Neural cell (in vitro differentiated cells): ENCODE results near the gene UFD1.

Experiments used
- EZH2 ChIP-seq: fragments of 200-600, 300-800 bp; shearing (Covaris generic), sonication (generic); IDR thresholded peaks from 2 replicates; pipeline ENCODE4 v1.6.1; 2014; ENCODE audit warnings: antibody characterized with exemption, low read length, borderline replicate concordance, mild to moderate bottlenecking; ENCODE audit not compliant: insufficient read depth, poor library complexity, severe bottlenecking
- POLR2AphosphoS5 ChIP-seq: IDR thresholded peaks from 2 replicates; pipeline ENCODE4 v1.6.1; 2012
- TF ChIP-seq, protein P1 (sequence below): fragments of 450-650 bp; IDR thresholded peaks from 2 replicates; pipeline ENCODE4 v1.5.1; 2014; ENCODE audit warnings: antibody characterized with exemption, mild to moderate bottlenecking, moderate library complexity; ENCODE audit not compliant: poor library complexity, severe bottlenecking

DNA sequence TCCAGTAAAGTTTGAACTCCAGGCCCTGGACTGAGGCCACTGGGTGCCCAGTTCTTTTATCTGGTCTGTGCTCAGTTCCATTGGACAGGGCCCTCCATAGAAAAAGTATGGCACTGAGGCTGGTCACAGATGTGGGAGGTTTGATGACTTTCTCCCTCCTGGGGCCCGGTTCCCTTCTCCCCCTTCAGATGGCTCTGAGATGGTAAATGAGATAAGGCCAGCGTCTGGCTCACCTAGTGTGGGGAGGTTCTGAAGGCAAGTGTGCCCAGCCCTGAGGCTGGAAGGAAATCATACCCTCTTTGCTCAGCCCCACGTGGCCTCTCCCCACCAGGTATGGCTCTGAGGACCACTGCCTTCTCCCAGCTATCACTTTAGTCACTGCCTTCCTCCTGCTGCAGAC, 46.7 kb upstream of the UFD1 start:
- TF ChIP-seq, protein P1, sequence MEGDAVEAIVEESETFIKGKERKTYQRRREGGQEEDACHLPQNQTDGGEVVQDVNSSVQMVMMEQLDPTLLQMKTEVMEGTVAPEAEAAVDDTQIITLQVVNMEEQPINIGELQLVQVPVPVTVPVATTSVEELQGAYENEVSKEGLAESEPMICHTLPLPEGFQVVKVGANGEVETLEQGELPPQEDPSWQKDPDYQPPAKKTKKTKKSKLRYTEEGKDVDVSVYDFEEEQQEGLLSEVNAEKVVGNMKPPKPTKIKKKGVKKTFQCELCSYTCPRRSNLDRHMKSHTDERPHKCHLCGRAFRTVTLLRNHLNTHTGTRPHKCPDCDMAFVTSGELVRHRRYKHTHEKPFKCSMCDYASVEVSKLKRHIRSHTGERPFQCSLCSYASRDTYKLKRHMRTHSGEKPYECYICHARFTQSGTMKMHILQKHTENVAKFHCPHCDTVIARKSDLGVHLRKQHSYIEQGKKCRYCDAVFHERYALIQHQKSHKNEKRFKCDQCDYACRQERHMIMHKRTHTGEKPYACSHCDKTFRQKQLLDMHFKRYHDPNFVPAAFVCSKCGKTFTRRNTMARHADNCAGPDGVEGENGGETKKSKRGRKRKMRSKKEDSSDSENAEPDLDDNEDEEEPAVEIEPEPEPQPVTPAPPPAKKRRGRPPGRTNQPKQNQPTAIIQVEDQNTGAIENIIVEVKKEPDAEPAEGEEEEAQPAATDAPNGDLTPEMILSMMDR: no peak
- TF ChIP-seq POLR2AphosphoS5 (no peak), EZH2 (no peak)
